Esophagus squamous epithelium (tissue), 5 donors: Measurements from ENCODE around the gene COL18A1. TPM values are rescaled to one million over a fixed set of nuclear protein-coding genes. Genes with fewer than 3 reads are reported as not detected.
A peak's percentile ranks its signal among the peaks of the same experiment; 100 is the strongest.

Source experiments
- DNase-seq: peaks from one replicate; lab custom pipeline; 2025; lab: John Stamatoyannopoulos, UW
- H3K27ac ChIP-seq, 4 donors: fragments of 200-600 bp; sonication (generic); one replicate each; pipeline ENCODE4 v1.5.1; 2016 to 2019; ENCODE audit warnings: mild to moderate bottlenecking in 1 of 4
- H3K27me3 ChIP-seq, 4 donors: fragments of 200-600 bp; sonication (generic); 1 replicate in 3 of 4; 2 replicates in 1 of 4; pipeline versions ENCODE4 v1.5.1 to v1.6.0; 2017 to 2021; ENCODE audit warnings: antibody characterized with exemption in 1 of 4
- H3K36me3 ChIP-seq, 3 donors: fragments of 200-600 bp; sonication (generic); one replicate each; pipeline ENCODE4 v1.5.1; 2016 to 2019
- H3K4me1 ChIP-seq, 3 donors: fragments of 200-600 bp; sonication (generic); one replicate each; pipeline ENCODE4 v1.5.1; 2017 to 2019
- H3K4me3 ChIP-seq, 4 donors: fragments of 200-600 bp; sonication (generic); 1 replicate in 3 of 4; 2 replicates in 1 of 4; pipeline ENCODE4 v1.5.1; 2016 to 2019; ENCODE audit warnings: mild to moderate bottlenecking in 2 of 4, moderate library complexity in 1 of 4
- H3K9me3 ChIP-seq, 3 donors: fragments of 200-600 bp; sonication (generic); one replicate each; pipeline ENCODE4 v1.5.1; 2016 to 2019
- CTCF ChIP-seq, 6 experiments: fragments of 450-650 bp in 4 of 6; fragments of 200-600 bp in 2 of 6; sonication (generic) in 2 of 6; IDR thresholded peaks; one replicate each; pipeline ENCODE4 v1.5.1; 2016 to 2019; ENCODE audit warnings: antibody characterized with exemption in 6 of 6, mild to moderate bottlenecking in 4 of 6, moderate library complexity in 4 of 6
- POLR2A ChIP-seq, 4 donors: fragments of 450-650 bp; IDR thresholded peaks; one replicate each; pipeline ENCODE4 v1.6.1; 2017; ENCODE audit warnings: antibody characterized with exemption in 4 of 4, mild to moderate bottlenecking in 4 of 4, moderate library complexity in 3 of 4
- WGBS, 2 donors: methylation state at CpG; one replicate each; pipeline ENCODE4 v1.1.5; 2018; 5-methylcytosine and 5-hydroxymethylcytosine counted together
- intact Hi-C: fragments of 100-400 bp; cut with DNase I; formaldehyde crosslinking; loops from one replicate; pipeline ENCODE4 v1.15.0; 2022
- total RNA-seq, 4 donors: library from RNA; depleted of rRNA; stranded (reverse); fragments of >200 nt; gene quantifications; one replicate each; pipeline ENCODE4 v1.1.0, GENCODE V29; 2016
- donor health status: DM: yes; HTN: yes; CAD: no.

Gene COL18A1
- total RNA-seq, 4 donors from 2014 or later, result 38.9 to 69.0 (median 52.5) TPM

GRCh38 chr21:45465611-45466329, 60.8 kb downstream of the COL18A1 start:
- peaks cover 9 to 44% (median 15%) of the 10 kb centered on the region in 3 donors for H3K4me1 ChIP-seq
- peaks cover 0 to 9% (median 0%) of the 10 kb centered on the region in 3 donors for H3K9me3 ChIP-seq
- WGBS, 2 donors, result 84 to 93% methylated on average over 4 to 5 of the region's 27 CpGs
- no peak for TF ChIP-seq CTCF (IDR thresholded peaks at IDR 0.05)
- TF ChIP-seq POLR2A (IDR thresholded peaks at IDR 0.05), result no peak
- peaks cover 0 to 22% (median 0%) of the 10 kb centered on the region in 3 donors for H3K36me3 ChIP-seq
- intact Hi-C loops, result no loop called here
- no peak overlapping the region for H3K4me3 ChIP-seq
- peaks cover 0 to 41% (median 0%) of the 10 kb centered on the region in 4 donors for H3K27me3 ChIP-seq
- no peak for DNase-seq
- no peak overlapping the region for H3K27ac ChIP-seq

DNA sequence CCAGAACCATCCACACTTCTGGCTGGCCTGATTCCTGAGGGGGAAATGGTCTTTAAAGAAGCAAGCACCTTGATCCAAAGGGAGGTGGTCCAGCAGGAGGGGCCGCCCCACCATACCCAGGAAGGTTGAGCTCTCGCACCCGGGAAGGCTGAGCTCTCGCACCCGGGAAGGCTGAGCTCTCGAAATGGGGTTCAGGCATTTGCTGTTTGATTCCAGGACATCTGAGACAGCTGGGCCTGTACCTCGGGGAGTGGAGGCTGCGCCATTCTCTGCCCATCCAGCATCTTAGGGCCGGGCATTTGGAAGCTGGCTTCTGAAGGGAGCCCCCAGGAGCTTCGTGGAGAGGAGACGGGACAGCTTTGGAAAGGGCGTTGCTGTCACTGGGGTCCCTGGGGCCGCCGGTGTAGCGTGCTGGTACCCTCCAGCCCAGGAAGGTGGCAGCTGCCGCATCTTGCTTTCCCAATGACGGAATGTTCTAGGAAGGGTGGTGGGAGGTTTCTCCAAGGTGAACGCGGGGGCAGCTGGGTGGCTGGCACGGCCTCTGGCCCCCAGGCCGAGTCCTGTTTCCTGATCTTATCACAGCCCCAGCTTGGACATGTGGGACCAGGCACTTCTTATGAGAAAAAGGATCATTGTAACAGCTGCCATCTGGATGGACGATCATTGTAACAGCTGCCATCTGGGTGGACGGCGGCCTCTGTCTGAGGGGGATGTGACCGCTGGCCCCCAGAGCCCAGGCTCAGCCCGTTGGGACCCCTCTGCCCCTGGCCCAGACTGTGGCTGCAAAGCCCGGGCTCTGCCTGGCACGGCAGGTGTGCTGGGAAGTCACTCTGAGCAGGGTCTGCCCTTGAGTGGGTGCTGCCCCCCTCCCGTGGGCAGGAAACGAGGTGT, 61.6 kb downstream of the COL18A1 start:
- H3K4me1 ChIP-seq, result peaks cover 15 to 52% (median 22%) of the 10 kb centered on the region in 3 donors
- intact Hi-C loops, result no loop called here
- WGBS, 2 donors, result 80% methylated on average over 1 to 3 of the region's 30 CpGs
- H3K27me3 ChIP-seq, result peaks cover 0 to 41% (median 0%) of the 10 kb centered on the region in 4 donors
- peaks cover 0 to 15% (median 0%) of the 10 kb centered on the region in 3 donors for H3K36me3 ChIP-seq
- H3K4me3 ChIP-seq, result no peak overlapping the region
- DNase-seq, result no peak
- TF ChIP-seq POLR2A (IDR thresholded peaks at IDR 0.05), result no peak
- no peak for TF ChIP-seq CTCF (IDR thresholded peaks at IDR 0.05)
- H3K9me3 ChIP-seq, result peaks cover 0 to 3% (median 0%) of the 10 kb centered on the region in 3 donors
- no peak overlapping the region for H3K27ac ChIP-seq

GRCh38 chr21:45467221-45467779, 62.3 kb downstream of the COL18A1 start:
- H3K27me3 ChIP-seq, result peaks cover 0 to 41% (median 0%) of the 10 kb centered on the region in 4 donors
- no peak for TF ChIP-seq CTCF (IDR thresholded peaks at IDR 0.05)
- no peak for TF ChIP-seq POLR2A (IDR thresholded peaks at IDR 0.05)
- no peak for DNase-seq
- H3K4me3 ChIP-seq, result no peak overlapping the region
- intact Hi-C loops, result no loop called here
- 80% methylated on average over 1 of the region's 25 CpGs; no CpG with 5 or more reads in 1 of the 2 donors for WGBS, 2 donors
- H3K27ac ChIP-seq, result peak overlapping the region in 1 of 4 donors; percentile 8
- H3K9me3 ChIP-seq, result no peaks in the 10 kb centered on the region
- peaks cover 19 to 59% (median 30%) of the 10 kb centered on the region in 3 donors for H3K4me1 ChIP-seq
- H3K36me3 ChIP-seq, result peaks cover 0 to 15% (median 0%) of the 10 kb centered on the region in 3 donors

- Histone ChIP-seq H3K36me3 (peaks cover 0 to 19% (median 0%) of the 10 kb centered on the region in 3 donors), H3K27me3 (peaks cover 0 to 38% (median 0%) of the 10 kb centered on the region in 4 donors), H3K4me3 (no peak overlapping the region), H3K9me3 (no peaks in the 10 kb centered on the region), H3K4me1 (peaks cover 21 to 69% (median 35%) of the 10 kb centered on the region in 3 donors), H3K27ac (peak overlapping the region in 1 of 4 donors; percentile 91)
- TF ChIP-seq CTCF (IDR thresholded peaks at IDR 0.05) (no peak), POLR2A (IDR thresholded peaks at IDR 0.05) (no peak)
- intact Hi-C loops, result no loop called here
- WGBS, 2 donors, result 76 to 86% methylated on average over 6 to 15 of the region's 45 CpGs
- no peak for DNase-seq
Measured at GRCh38 chr21:45468051-45468970, 63.3 kb downstream of the COL18A1 start.
